HG03575 (cell line): ENCODE results near the gene CCDC97.

ENCODE experiments used
- ATAC-seq: cut with Tn5 transposase; IDR thresholded peaks from one replicate; pipeline ENCODE4 v1.9.1; 2021; ENCODE audit not compliant: unreplicated experiment, insufficient number of reproducible peaks, low FRiP score; ENCODE audit errors: extremely low read depth

Gene CCDC97

GRCh38 chr19:41316306-41316920, 6.4 kb downstream of the CCDC97 start:
- no peak for ATAC-seq

- ATAC-seq, result no peak
Measured at GRCh38 chr19:41318696-41319499, 8.9 kb downstream of the CCDC97 start.

- no peak for ATAC-seq
Measured at GRCh38 chr19:41319500-41320184, 9.7 kb downstream of the CCDC97 start.

GRCh38 chr19:41320185-41320518, 10.2 kb downstream of the CCDC97 start:
- no peak for ATAC-seq

- no peak for ATAC-seq
Measured at GRCh38 chr19:41320568-41320967, 10.6 kb downstream of the CCDC97 start.

- ATAC-seq, result no peak
Measured at GRCh38 chr19:41321204-41321599, 11.2 kb downstream of the CCDC97 start.

- no peak for ATAC-seq
Measured at GRCh38 chr19:41321600-41322270, 11.8 kb downstream of the CCDC97 start.

- no peak for ATAC-seq
Measured at GRCh38 chr19:41322451-41322850, 12.5 kb downstream of the CCDC97 start.

- ATAC-seq, result no peak
Measured at GRCh38 chr19:41323023-41323422, 13.1 kb downstream of the CCDC97 start.

GRCh38 chr19:41323430-41324125, 13.6 kb downstream of the CCDC97 start:
- no peak for ATAC-seq

- no peak for ATAC-seq
Measured at GRCh38 chr19:41324231-41324702, 14.3 kb downstream of the CCDC97 start.

GRCh38 chr19:41324921-41325639, 15.1 kb downstream of the CCDC97 start:
- ATAC-seq, result no peak

GRCh38 chr19:41325640-41325946, 15.6 kb downstream of the CCDC97 start:
- ATAC-seq, result no peak

GRCh38 chr19:41325947-41326706, 16.2 kb downstream of the CCDC97 start:
- no peak for ATAC-seq

- ATAC-seq, result no peak
Measured at GRCh38 chr19:41327076-41327575, 17.2 kb downstream of the CCDC97 start.

- ATAC-seq, result no peak
Measured at GRCh38 chr19:41327576-41328156, 17.7 kb downstream of the CCDC97 start.

- no peak for ATAC-seq
Measured at GRCh38 chr19:41328157-41328841, 18.3 kb downstream of the CCDC97 start.
